Ovary (tissue), 3 donors: ENCODE measurements around the gene MAPK1.

Source experiments
- CTCF ChIP-seq, 3 donors: fragments of 450-650 bp in 2 of 3; fragments of 200-600 bp in 1 of 3; IDR thresholded peaks; one replicate each; pipeline versions ENCODE4 v1.5.1 to v1.8.0; 2016 to 2022; ENCODE audit warnings: antibody characterized with exemption in 3 of 3, mild to moderate bottlenecking in 1 of 3
- EP300 ChIP-seq: sonication (generic); formaldehyde crosslinking; IDR thresholded peaks from one replicate; pipeline ENCODE4 v1.6.1; 2017; ENCODE audit warnings: antibody characterized with exemption
- donor health status: DM: no; HTN: no; CAD: no.

- TF ChIP-seq CTCF (IDR thresholded peaks at IDR 0.05), result no peak
- no peak for TF ChIP-seq EP300
Measured at GRCh38 chr22:21711851-21712250, 155.6 kb downstream of the MAPK1 start.
